ENCODE measurements around the gene DENND1A.

Gene DENND1A

GRCh38 chr9:123687246-123687751 lies 242.6 kb downstream of the DENND1A start:
- TF ChIP-seq CTCF (IDR thresholded peaks at IDR 0.05; ENCODE audit: low read depth, low read length): no peak
- DNase-seq (ENCODE audit: extremely low read depth, low read depth): no peak

DNA sequence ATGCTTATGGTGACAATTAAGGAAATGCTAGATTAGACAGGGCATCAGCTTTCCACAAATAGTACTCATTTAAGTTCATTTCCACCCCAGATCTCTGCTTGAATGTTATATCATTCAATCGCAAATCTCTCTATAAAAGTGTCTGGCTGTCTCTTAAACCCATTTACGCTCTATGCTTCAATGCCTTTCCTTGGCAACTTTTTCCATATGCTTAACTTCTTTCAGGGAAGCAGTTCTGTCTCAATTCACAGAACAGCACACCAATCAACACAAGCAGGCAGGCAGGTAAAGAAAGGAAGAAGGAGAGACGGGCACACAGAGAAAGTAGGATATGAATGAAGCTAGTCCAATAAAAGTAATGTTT lies 243.1 kb downstream of the DENND1A start:
- no peak for DNase-seq (ENCODE audit: extremely low read depth, low read depth)
- TF ChIP-seq CTCF (IDR thresholded peaks at IDR 0.05; ENCODE audit: low read depth, low read length): no peak

GRCh38 chr9:123686131-123686828 lies 243.6 kb downstream of the DENND1A start:
- DNase-seq (ENCODE audit: extremely low read depth, low read depth): no peak
- no peak for TF ChIP-seq CTCF (IDR thresholded peaks at IDR 0.05; ENCODE audit: low read depth, low read length)

DNA sequence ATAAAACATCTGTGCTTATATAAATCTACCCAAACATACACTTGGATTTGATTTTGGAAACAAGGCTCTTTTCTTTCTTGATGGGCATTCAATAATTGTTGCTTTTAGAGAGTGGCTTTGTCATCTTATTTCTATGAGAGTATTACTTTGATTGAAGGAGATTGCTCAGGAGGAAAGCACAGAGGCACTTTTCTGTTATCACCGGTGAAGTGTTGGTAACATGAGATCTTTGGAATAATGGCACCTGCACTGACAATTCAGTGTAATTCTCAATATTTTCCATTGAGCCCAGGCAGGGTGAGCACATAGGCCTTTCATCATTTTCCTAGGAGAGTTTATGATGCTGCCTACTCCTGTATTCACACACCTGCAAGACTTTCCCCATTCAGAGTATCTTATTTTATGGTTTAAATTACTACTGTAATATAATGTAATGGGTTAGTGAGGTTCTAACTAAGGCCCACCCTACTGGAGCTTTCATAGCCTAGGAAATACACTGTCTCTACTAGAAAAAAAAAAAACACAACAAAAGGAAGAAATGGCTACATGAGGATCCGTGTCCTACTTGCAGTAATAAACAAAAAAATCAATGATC lies 244.3 kb downstream of the DENND1A start:
- no peak for DNase-seq (ENCODE audit: extremely low read depth, low read depth)
- no peak for TF ChIP-seq CTCF (IDR thresholded peaks at IDR 0.05; ENCODE audit: low read depth, low read length)

DNA sequence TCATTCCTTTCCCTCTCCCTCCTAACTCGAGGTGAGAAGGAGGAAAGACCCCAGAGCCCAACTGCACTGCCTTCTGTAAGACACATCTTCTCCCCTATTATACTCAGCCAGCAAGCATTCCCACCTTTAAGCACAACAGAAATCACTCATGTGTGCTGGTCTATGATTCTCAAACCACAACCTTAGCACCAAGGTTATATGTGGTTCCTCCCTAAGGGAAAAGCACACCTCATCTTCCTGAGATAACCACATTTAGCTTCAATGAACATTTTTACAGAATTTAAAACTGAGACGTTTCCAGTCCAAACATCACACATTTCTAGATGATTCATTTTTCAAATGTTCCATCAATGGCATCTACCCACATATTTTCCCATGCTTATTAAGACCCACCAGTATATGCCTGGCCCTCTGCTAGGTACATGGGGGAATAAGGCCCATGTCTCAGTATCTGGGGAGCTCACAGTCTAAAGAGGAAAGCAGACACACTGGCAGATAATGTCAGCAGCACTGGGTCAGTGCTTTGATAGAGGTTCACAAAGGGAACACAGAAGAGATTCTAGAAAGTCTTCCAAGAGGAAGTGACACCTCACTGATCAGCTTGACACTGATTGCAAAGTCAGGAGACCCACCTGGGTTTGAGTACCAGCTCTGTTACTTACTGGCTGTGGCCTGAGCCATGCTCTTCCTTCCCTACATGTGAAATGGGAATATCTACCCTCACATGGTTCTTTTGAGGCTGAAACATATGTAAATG lies 245.4 kb downstream of the DENND1A start:
- DNase-seq (ENCODE audit: extremely low read depth, low read depth): no peak
- no peak for TF ChIP-seq CTCF (IDR thresholded peaks at IDR 0.05; ENCODE audit: low read depth, low read length)

GRCh38 chr9:123682746-123683145 lies 247.2 kb downstream of the DENND1A start:
- TF ChIP-seq CTCF (IDR thresholded peaks at IDR 0.05; ENCODE audit: low read depth, low read length): no peak
- no peak for DNase-seq (ENCODE audit: extremely low read depth, low read depth)

DNA sequence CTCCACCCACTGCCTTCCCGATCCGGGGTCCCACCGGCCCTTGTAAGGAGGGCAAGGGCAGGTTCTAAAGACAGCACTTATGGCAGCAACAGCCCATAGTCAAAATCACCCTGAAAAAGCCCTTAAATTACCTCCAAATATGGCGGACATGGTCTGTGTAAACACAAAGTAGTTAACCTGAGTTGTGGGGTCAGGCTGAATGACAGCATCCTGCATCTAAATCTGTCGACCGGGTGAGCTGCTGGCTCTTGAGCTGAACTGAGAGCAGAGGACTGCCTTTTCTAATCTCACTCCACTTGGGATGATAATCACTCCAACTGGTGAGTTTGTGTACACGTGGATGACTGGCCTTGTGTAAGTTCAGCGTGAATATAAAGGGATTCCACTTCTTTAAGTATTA lies 249.6 kb downstream of the DENND1A start:
- DNase-seq (ENCODE audit: extremely low read depth, low read depth): no peak
- TF ChIP-seq CTCF (IDR thresholded peaks at IDR 0.05; ENCODE audit: low read depth, low read length): no peak
